Panc1 (cell line): ENCODE data around the gene ARL15.

ENCODE experiments used
- POLR2AphosphoS5 ChIP-seq: IDR thresholded peaks from 2 replicates; pipeline ENCODE4 v1.6.1; 2012; ENCODE audit warnings: mild to moderate bottlenecking, low read depth, low read length, moderate library complexity
- SIN3A ChIP-seq: IDR thresholded peaks from 2 replicates; pipeline ENCODE4 v1.6.1; 2012; ENCODE audit warnings: low read depth, mild to moderate bottlenecking, low read length, moderate library complexity, borderline replicate concordance; ENCODE audit not compliant: insufficient read depth
- TCF7L2 ChIP-seq: IDR thresholded peaks from 2 replicates; pipeline ENCODE4 v1.6.1; 2011; ENCODE audit warnings: mild to moderate bottlenecking, low read depth, low read length, inconsistent platforms
- TF ChIP-seq, protein P1 (sequence below): fragments of 450-650 bp; IDR thresholded peaks from 2 replicates; pipeline ENCODE4 v1.5.1; 2017; ENCODE audit warnings: mild to moderate bottlenecking
- TF ChIP-seq, protein P2 (sequence below), 2 experiments: IDR thresholded peaks; 2 replicates each; pipeline ENCODE4 v1.6.1; 2011 to 2012; ENCODE audit warnings: low read depth in 2 of 2, control low read depth in 1 of 2, low read length in 1 of 2, mild to moderate bottlenecking in 1 of 2, moderate library complexity in 1 of 2; ENCODE audit not compliant: insufficient read depth in 1 of 2

GRCh38 chr5:53893626-53894025 is 416.7 kb downstream of the ARL15 start:
- TF ChIP-seq, protein P1, sequence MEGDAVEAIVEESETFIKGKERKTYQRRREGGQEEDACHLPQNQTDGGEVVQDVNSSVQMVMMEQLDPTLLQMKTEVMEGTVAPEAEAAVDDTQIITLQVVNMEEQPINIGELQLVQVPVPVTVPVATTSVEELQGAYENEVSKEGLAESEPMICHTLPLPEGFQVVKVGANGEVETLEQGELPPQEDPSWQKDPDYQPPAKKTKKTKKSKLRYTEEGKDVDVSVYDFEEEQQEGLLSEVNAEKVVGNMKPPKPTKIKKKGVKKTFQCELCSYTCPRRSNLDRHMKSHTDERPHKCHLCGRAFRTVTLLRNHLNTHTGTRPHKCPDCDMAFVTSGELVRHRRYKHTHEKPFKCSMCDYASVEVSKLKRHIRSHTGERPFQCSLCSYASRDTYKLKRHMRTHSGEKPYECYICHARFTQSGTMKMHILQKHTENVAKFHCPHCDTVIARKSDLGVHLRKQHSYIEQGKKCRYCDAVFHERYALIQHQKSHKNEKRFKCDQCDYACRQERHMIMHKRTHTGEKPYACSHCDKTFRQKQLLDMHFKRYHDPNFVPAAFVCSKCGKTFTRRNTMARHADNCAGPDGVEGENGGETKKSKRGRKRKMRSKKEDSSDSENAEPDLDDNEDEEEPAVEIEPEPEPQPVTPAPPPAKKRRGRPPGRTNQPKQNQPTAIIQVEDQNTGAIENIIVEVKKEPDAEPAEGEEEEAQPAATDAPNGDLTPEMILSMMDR: no peak
- TF ChIP-seq, protein P2, sequence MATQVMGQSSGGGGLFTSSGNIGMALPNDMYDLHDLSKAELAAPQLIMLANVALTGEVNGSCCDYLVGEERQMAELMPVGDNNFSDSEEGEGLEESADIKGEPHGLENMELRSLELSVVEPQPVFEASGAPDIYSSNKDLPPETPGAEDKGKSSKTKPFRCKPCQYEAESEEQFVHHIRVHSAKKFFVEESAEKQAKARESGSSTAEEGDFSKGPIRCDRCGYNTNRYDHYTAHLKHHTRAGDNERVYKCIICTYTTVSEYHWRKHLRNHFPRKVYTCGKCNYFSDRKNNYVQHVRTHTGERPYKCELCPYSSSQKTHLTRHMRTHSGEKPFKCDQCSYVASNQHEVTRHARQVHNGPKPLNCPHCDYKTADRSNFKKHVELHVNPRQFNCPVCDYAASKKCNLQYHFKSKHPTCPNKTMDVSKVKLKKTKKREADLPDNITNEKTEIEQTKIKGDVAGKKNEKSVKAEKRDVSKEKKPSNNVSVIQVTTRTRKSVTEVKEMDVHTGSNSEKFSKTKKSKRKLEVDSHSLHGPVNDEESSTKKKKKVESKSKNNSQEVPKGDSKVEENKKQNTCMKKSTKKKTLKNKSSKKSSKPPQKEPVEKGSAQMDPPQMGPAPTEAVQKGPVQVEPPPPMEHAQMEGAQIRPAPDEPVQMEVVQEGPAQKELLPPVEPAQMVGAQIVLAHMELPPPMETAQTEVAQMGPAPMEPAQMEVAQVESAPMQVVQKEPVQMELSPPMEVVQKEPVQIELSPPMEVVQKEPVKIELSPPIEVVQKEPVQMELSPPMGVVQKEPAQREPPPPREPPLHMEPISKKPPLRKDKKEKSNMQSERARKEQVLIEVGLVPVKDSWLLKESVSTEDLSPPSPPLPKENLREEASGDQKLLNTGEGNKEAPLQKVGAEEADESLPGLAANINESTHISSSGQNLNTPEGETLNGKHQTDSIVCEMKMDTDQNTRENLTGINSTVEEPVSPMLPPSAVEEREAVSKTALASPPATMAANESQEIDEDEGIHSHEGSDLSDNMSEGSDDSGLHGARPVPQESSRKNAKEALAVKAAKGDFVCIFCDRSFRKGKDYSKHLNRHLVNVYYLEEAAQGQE (IDR thresholded peaks at IDR 0.05; ENCODE audit: insufficient read depth in 1 of 2, low read depth in 2 of 2, low read length in 1 of 2): no peak
- TF ChIP-seq TCF7L2 (no peak), POLR2AphosphoS5 (no peak), SIN3A (no peak)
